Measurements from ENCODE around the gene ACHE. TPM values are rescaled to one million over a fixed set of nuclear protein-coding genes. Genes with fewer than 3 reads are reported as not detected.
"Not testable (repeated sequence)": the region's sequence is repeated elsewhere in the genome, so short reads cannot be mapped to it uniquely, and the experiment has no call there.

The ACHE gene
- total and polyA plus RNA-seq, 8 donors, result 0.25 to 2.4 (median 0.43) TPM; not detected in 3

GRCh38 chr7:100914879-100915447 lies 19.3 kb upstream of the ACHE start:
- 82 to 90% (median 87%) methylated on average over 8 of the region's 8 CpGs for WGBS, 5 donors
- TF ChIP-seq CTCF (IDR thresholded peaks at IDR 0.05) (no peak), EP300 (IDR thresholded peaks at IDR 0.05) (no peak), POLR2AphosphoS5 (IDR thresholded peaks at IDR 0.05) (no peak), POLR2A (IDR thresholded peaks at IDR 0.05) (no peak)
- no peak overlapping the region for H3K4me3 ChIP-seq
- peaks cover 0 to 5% (median 0%) of the 10 kb centered on the region in 4 donors for H3K4me1 ChIP-seq
- peaks cover 0 to 5% (median 0%) of the 10 kb centered on the region in 3 donors for H3K27me3 ChIP-seq
- H3K27ac ChIP-seq, result no peak overlapping the region
- intact Hi-C loops (cut with DNase I; ENCODE audit: low total_unique reads), result no loop called here
- H3K9me3 ChIP-seq, result no peaks in the 10 kb centered on the region
- no peak for DNase-seq
- no peaks in the 10 kb centered on the region for H3K36me3 ChIP-seq

GRCh38 chr7:100914208-100914878 lies 18.7 kb upstream of the ACHE start:
- H3K9me3 ChIP-seq, result no peaks in the 10 kb centered on the region
- peaks cover 0 to 5% (median 0%) of the 10 kb centered on the region in 4 donors for H3K4me1 ChIP-seq
- peak in 1 of 3 donors; percentile 72 for TF ChIP-seq POLR2AphosphoS5 (IDR thresholded peaks at IDR 0.05)
- no peak for TF ChIP-seq POLR2A (IDR thresholded peaks at IDR 0.05)
- TF ChIP-seq CTCF (IDR thresholded peaks at IDR 0.05), result no peak
- TF ChIP-seq EP300 (IDR thresholded peaks at IDR 0.05), result no peak
- H3K27me3 ChIP-seq, result peaks cover 0 to 4% (median 0%) of the 10 kb centered on the region in 3 donors
- intact Hi-C loops (cut with DNase I; ENCODE audit: low total_unique reads), result no loop called here
- no peaks in the 10 kb centered on the region for H3K36me3 ChIP-seq
- peak; percentile 46 to 73 for DNase-seq
- H3K27ac ChIP-seq, result no peak overlapping the region
- H3K4me3 ChIP-seq, result no peak overlapping the region
- WGBS, 5 donors, result 58 to 71% (median 67%) methylated on average over 15 of the region's 15 CpGs

- no peaks in the 10 kb centered on the region for H3K36me3 ChIP-seq
- no peaks in the 10 kb centered on the region for H3K9me3 ChIP-seq
- H3K27ac ChIP-seq, result no peak overlapping the region
- peak in 1 of 2 donors; percentile 28 for DNase-seq
- no peak overlapping the region for H3K4me3 ChIP-seq
- peaks cover 0 to 20% (median 0%) of the 10 kb centered on the region in 3 donors for H3K27me3 ChIP-seq
- H3K4me1 ChIP-seq, result peaks cover 0 to 2% (median 0%) of the 10 kb centered on the region in 4 donors
- 50 to 75% (median 52%) methylated on average over 3 of the region's 3 CpGs for WGBS, 5 donors
- no peak for TF ChIP-seq CTCF (IDR thresholded peaks at IDR 0.05)
- TF ChIP-seq POLR2A (IDR thresholded peaks at IDR 0.05), result no peak
- TF ChIP-seq POLR2AphosphoS5 (IDR thresholded peaks at IDR 0.05), result no peak
- no peak for TF ChIP-seq EP300 (IDR thresholded peaks at IDR 0.05)
- intact Hi-C loops (cut with DNase I; ENCODE audit: low total_unique reads), result no loop called here
Observed at GRCh38 chr7:100911484-100911883, 15.8 kb upstream of the ACHE start.

- H3K4me1 ChIP-seq; H3K36me3 ChIP-seq; H3K9me3 ChIP-seq; intact Hi-C loops (cut with DNase I; ENCODE audit: low total_unique reads); H3K27ac ChIP-seq; H3K4me3 ChIP-seq: not testable (repeated sequence)
- H3K27me3 ChIP-seq, result peaks cover 0 to 20% (median 0%) of the 10 kb centered on the region in 3 donors
- 67 to 83% (median 73%) methylated on average over 6 to 7 of the region's 7 CpGs for WGBS, 5 donors
- peak in 1 of 2 donors; percentile 48 for DNase-seq
Observed at GRCh38 chr7:100910443-100910842, 14.8 kb upstream of the ACHE start.

- WGBS, 5 donors, result 89 to 97% (median 92%) methylated on average over 5 of the region's 5 CpGs
- Histone ChIP-seq H3K4me1 (no peaks in the 10 kb centered on the region), H3K27ac (no peak overlapping the region), H3K36me3 (no peaks in the 10 kb centered on the region), H3K27me3 (peaks cover 0 to 20% (median 0%) of the 10 kb centered on the region in 3 donors), H3K9me3 (no peaks in the 10 kb centered on the region), H3K4me3 (no peak overlapping the region)
- intact Hi-C loops (cut with DNase I; ENCODE audit: low total_unique reads), result no loop called here
- no peak for TF ChIP-seq POLR2A (IDR thresholded peaks at IDR 0.05)
- no peak for TF ChIP-seq EP300 (IDR thresholded peaks at IDR 0.05)
- no peak for TF ChIP-seq CTCF (IDR thresholded peaks at IDR 0.05)
- TF ChIP-seq POLR2AphosphoS5 (IDR thresholded peaks at IDR 0.05), result no peak
- DNase-seq, result no peak
Observed at GRCh38 chr7:100908512-100908911, 12.8 kb upstream of the ACHE start.
